Chondrocyte (in vitro differentiated cells): ENCODE results near the gene EPC2. TPM values are rescaled to one million over a fixed set of nuclear protein-coding genes. Genes with fewer than 3 reads are reported as not detected.

Experiments used
- DNase-seq: peaks from one replicate; pipeline ENCODE4 v3.0.0; 2021; ENCODE audit warnings: mixed read lengths, low spot score
- H3K27ac Mint-ChIP-seq: one replicate; pipeline ENCODE4 v1.8.0; 2021; ENCODE audit warnings: mild to moderate bottlenecking, moderate library complexity, mixed read lengths; ENCODE audit not compliant: unreplicated experiment
- H3K27me3 Mint-ChIP-seq: 2 replicates; pipeline ENCODE4 v1.8.0; 2021; ENCODE audit warnings: low read depth, mixed read lengths
- H3K36me3 Mint-ChIP-seq: 2 replicates; pipeline ENCODE4 v1.8.0; 2021; ENCODE audit warnings: low read depth, mixed read lengths
- H3K4me1 Mint-ChIP-seq: 2 replicates; pipeline ENCODE4 v1.8.0; 2021; ENCODE audit warnings: low read depth, mild to moderate bottlenecking, mixed read lengths
- H3K4me3 Mint-ChIP-seq: one replicate; pipeline ENCODE4 v1.8.0; 2021; ENCODE audit warnings: mild to moderate bottlenecking, moderate library complexity, mixed read lengths; ENCODE audit not compliant: unreplicated experiment
- H3K9me3 Mint-ChIP-seq: 2 replicates; pipeline ENCODE4 v1.8.0; 2021; ENCODE audit warnings: low read depth, mixed read lengths
- CTCF ChIP-seq: fragments of 200-600 bp; sonication (generic); IDR thresholded peaks from 2 replicates; pipeline ENCODE4 v1.5.0; 2021; ENCODE audit warnings: antibody characterized with exemption, mild to moderate bottlenecking, moderate library complexity
- total RNA-seq: library from RNA; stranded (reverse); gene quantifications from 3 replicates; pipeline ENCODE4 v1.2.1, GENCODE V29; 2021

EPC2 gene
- total RNA-seq, 1 donor from 2014 or later = 23.8 TPM

DNA sequence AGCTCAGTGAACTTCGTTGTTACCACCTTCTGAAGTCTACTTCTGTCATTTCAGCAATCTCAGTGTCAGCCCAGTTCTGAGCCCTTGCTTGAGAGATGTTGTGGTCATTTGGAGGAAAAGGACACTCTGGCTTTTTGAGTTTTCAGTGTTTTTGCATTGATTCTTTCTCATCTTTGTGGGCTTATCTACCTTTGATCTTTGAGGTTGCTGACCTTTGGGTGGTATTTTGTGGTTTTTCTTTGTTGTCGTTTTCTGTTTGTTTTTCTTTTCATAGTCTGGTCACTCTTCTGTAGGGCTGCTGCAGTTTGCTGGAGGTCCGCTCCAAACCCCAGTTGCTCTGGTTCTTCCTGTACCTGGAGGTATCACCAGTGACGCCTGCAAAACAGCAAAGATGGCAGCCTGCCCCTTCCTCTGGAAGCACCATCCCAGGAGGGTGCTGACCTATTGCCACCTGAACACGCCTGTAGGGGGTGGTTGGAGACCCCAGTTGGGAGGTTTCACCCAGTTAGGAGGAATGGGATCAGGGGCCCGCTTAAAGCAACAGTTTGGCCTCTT lies 74.7 kb downstream of the EPC2 start:
- Mint-ChIP-seq H3K4me1 (peaks cover 53% of the 10 kb centered on the region), H3K27ac (no peak overlapping the region), H3K27me3 (no peaks in the 10 kb centered on the region), H3K36me3 (peaks cover 2% of the 10 kb centered on the region), H3K4me3 (no peak overlapping the region), H3K9me3 (peaks cover 13% of the 10 kb centered on the region)
- no peak for TF ChIP-seq CTCF
- no peak for DNase-seq

- no peak for DNase-seq
- Mint-ChIP-seq H3K27me3 (no peaks in the 10 kb centered on the region), H3K27ac (no peak overlapping the region), H3K4me3 (no peak overlapping the region), H3K4me1 (peaks cover 60% of the 10 kb centered on the region), H3K36me3 (peaks cover 2% of the 10 kb centered on the region), H3K9me3 (peaks cover 13% of the 10 kb centered on the region)
- no peak for TF ChIP-seq CTCF
Observed at GRCh38 chr2:148719941-148720436, 75.4 kb downstream of the EPC2 start.

DNA sequence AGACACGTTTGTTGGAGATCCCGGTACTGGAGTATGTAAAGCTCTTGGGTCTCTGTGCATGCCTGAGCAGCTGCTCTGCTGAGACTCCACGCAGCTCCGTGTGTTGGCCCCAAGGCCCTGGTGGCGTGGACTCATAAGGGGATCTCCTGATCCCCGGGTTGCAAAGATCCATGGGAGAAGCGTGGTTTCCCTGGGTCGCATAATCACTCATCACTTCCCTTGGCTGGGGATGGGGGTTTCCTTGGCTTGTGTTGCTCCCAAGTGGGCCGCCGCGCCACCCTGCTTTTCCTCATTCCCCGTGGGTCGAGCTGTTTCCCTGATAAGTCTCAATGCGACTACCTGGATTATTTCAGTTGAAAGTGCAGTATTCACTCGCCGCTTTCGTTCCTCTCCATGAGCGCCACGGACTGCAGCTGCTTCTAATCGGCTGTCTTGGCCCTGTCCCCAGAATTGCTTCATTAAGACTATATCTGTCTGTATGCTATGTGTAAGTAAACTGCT lies 76.0 kb downstream of the EPC2 start:
- Mint-ChIP-seq H3K4me1 (peaks cover 64% of the 10 kb centered on the region), H3K36me3 (peaks cover 2% of the 10 kb centered on the region), H3K27ac (no peak overlapping the region), H3K4me3 (no peak overlapping the region), H3K9me3 (peaks cover 10% of the 10 kb centered on the region), H3K27me3 (no peaks in the 10 kb centered on the region)
- DNase-seq = peak; percentile 62
- no peak for TF ChIP-seq CTCF

GRCh38 chr2:148721520-148721931 lies 77.0 kb downstream of the EPC2 start:
- Mint-ChIP-seq H3K27ac (peak overlapping the region; percentile 52), H3K9me3 (peaks cover 9% of the 10 kb centered on the region), H3K27me3 (no peaks in the 10 kb centered on the region), H3K4me3 (no peak overlapping the region), H3K4me1 (peaks cover 62% of the 10 kb centered on the region), H3K36me3 (peaks cover 2% of the 10 kb centered on the region)
- no peak for TF ChIP-seq CTCF
- DNase-seq = no peak

- H3K9me3 Mint-ChIP-seq = peaks cover 13% of the 10 kb centered on the region
- no peak overlapping the region for H3K4me3 Mint-ChIP-seq
- H3K27me3 Mint-ChIP-seq = no peaks in the 10 kb centered on the region
- TF ChIP-seq CTCF = no peak
- peaks cover 59% of the 10 kb centered on the region for H3K4me1 Mint-ChIP-seq
- H3K36me3 Mint-ChIP-seq = peaks cover 2% of the 10 kb centered on the region
- H3K27ac Mint-ChIP-seq = peak overlapping the region; percentile 67
- DNase-seq = no peak
Observed at GRCh38 chr2:148721991-148722777, 77.6 kb downstream of the EPC2 start.
